ENCODE results near the gene STARD13. TPM values are rescaled to one million over a fixed set of nuclear protein-coding genes. Genes with fewer than 3 reads are reported as not detected.

STARD13 gene
- total RNA-seq, 4 donors from 2014 or later: 9.5 to 33.9 (median 30.3) TPM

DNA sequence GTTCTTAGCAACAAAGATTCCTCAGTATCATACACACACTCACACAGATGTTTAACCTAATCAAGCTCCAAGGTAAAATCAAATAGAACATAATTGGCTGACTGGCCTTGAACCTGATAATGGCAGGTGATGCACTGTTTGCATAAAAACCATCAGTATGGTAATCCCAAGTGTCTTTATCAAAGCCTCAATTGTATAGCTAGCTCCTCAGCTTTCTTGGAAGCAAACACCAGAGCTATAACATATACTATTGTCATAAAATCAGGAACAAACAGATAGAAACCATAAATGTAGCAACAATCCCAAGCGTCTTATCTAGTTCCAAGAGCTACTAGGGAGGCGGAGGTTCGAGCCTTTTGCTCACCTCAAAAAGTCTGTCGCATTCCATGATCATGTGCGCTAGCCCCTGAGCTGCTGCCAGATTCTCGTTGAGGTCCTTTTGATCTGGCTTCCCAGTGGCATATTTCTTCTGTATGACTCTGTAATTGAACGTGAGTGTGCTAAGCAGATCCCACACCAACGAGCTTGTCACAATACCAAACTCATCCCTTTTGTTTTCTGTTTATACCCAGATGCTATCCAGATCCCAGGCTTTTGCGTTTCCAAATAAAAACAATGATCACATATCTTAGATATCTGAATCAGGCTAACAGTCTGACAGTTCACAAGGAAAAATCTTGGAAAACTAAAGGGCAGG, 174.0 kb downstream of the STARD13 start:
- TF ChIP-seq, protein P1, sequence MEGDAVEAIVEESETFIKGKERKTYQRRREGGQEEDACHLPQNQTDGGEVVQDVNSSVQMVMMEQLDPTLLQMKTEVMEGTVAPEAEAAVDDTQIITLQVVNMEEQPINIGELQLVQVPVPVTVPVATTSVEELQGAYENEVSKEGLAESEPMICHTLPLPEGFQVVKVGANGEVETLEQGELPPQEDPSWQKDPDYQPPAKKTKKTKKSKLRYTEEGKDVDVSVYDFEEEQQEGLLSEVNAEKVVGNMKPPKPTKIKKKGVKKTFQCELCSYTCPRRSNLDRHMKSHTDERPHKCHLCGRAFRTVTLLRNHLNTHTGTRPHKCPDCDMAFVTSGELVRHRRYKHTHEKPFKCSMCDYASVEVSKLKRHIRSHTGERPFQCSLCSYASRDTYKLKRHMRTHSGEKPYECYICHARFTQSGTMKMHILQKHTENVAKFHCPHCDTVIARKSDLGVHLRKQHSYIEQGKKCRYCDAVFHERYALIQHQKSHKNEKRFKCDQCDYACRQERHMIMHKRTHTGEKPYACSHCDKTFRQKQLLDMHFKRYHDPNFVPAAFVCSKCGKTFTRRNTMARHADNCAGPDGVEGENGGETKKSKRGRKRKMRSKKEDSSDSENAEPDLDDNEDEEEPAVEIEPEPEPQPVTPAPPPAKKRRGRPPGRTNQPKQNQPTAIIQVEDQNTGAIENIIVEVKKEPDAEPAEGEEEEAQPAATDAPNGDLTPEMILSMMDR (IDR thresholded peaks at IDR 0.05): no peak
- no peak for TF ChIP-seq POLR2A (IDR thresholded peaks at IDR 0.05)
- DNase-seq: no peak
- Histone ChIP-seq H3K27ac (peak overlapping the region in 2 of 4 donors; percentile 48 to 53), H3K4me1 (peaks cover 0 to 34% (median 8%) of the 10 kb centered on the region in 4 donors), H3K36me3 (peaks cover 0 to 33% (median 0%) of the 10 kb centered on the region in 3 donors), H3K4me3 (no peak overlapping the region), H3K9me3 (no peaks in the 10 kb centered on the region), H3K27me3 (no peaks in the 10 kb centered on the region)

DNA sequence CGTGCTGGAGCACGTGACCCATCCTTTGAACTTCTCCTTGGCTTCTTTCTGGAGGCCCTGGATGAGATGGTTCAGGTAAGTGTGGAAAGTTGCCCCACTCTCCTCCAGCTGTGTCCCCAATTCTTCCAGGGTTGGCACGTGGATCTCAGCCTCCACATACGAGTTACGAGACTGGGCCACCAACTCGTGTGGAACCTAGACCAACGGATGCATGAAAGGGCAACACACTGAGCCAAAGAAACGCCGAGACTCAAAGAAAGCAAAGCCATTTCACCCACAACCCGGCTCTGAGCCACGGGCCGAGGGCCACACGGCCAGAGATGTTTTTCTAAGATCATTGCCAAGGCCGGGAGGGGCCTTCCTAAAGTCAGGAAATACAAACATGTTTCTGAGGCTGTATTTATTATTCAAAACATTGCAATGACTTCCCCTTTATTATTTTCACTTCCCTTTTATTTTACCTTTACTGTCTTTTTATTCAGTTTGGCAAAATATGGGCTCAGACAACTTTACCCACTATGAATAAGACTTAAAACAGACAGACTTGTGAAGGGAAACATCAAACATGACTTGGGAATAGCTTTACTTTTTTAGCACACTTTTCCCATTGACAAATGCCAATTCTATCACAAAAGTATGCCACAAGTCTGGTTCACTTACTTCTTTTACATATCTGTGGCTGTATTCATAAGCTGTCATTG, 174.7 kb downstream of the STARD13 start:
- TF ChIP-seq, protein P1 (IDR thresholded peaks at IDR 0.05): no peak
- TF ChIP-seq POLR2A (IDR thresholded peaks at IDR 0.05): no peak
- Histone ChIP-seq H3K27me3 (no peaks in the 10 kb centered on the region), H3K4me3 (no peak overlapping the region), H3K4me1 (peaks cover 0 to 34% (median 8%) of the 10 kb centered on the region in 4 donors), H3K27ac (peak overlapping the region in 3 of 4 donors; percentile 7 to 53 (median 48)), H3K36me3 (peaks cover 0 to 38% (median 0%) of the 10 kb centered on the region in 3 donors), H3K9me3 (no peaks in the 10 kb centered on the region)
- DNase-seq: peak in 2 of 3 donors; percentile 32 to 59

DNA sequence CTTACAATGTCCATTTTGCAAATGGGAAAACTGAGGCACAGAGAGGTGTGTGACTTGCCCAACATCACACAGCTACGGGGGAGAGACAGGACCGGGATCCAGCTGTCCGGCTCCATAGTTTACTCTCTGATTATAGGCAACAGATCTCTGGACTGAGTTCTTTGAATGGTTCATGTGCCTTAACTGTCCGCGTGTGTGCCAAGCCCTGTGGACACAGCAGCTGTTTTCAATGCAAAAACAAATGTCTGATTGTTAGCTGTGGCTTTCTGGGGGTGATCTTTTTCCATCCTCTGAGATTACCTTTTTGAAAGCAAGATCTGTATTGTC, 175.2 kb downstream of the STARD13 start:
- H3K36me3 ChIP-seq: peaks cover 0 to 40% (median 0%) of the 10 kb centered on the region in 3 donors
- no peak overlapping the region for H3K4me3 ChIP-seq
- DNase-seq: no peak
- H3K9me3 ChIP-seq: no peaks in the 10 kb centered on the region
- H3K4me1 ChIP-seq: peaks cover 0 to 34% (median 8%) of the 10 kb centered on the region in 4 donors
- H3K27ac ChIP-seq: peak overlapping the region in 2 of 4 donors; percentile 48 to 53
- H3K27me3 ChIP-seq: no peaks in the 10 kb centered on the region
- TF ChIP-seq, protein P1 (IDR thresholded peaks at IDR 0.05): no peak
- TF ChIP-seq POLR2A (IDR thresholded peaks at IDR 0.05): no peak

DNA sequence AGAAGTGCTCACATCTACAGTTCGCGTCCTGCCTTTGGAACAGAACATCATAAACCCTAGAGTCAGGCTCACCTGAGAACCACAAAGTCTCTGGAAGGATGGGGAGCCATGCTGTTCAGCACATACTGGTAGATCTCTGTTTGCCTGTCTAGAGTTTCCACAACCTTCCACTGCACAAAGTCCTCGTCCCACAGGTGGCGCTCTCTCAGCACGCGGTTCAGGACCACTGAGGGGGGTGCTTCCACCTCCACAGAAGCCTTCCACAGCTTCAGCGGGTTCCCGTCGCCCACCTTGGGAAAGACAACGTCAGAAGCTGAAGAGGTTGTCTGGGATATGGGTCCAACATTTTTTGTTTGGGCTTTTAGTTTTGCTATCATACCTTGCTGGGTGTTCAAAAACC, 175.8 kb downstream of the STARD13 start:
- peaks cover 0 to 40% (median 0%) of the 10 kb centered on the region in 3 donors for H3K36me3 ChIP-seq
- peaks cover 0 to 34% (median 8%) of the 10 kb centered on the region in 4 donors for H3K4me1 ChIP-seq
- no peaks in the 10 kb centered on the region for H3K27me3 ChIP-seq
- no peaks in the 10 kb centered on the region for H3K9me3 ChIP-seq
- TF ChIP-seq, protein P1 (IDR thresholded peaks at IDR 0.05): no peak
- no peak for TF ChIP-seq POLR2A (IDR thresholded peaks at IDR 0.05)
- DNase-seq: no peak
- no peak overlapping the region for H3K4me3 ChIP-seq
- peak overlapping the region in 1 of 4 donors; percentile 53 for H3K27ac ChIP-seq

DNA sequence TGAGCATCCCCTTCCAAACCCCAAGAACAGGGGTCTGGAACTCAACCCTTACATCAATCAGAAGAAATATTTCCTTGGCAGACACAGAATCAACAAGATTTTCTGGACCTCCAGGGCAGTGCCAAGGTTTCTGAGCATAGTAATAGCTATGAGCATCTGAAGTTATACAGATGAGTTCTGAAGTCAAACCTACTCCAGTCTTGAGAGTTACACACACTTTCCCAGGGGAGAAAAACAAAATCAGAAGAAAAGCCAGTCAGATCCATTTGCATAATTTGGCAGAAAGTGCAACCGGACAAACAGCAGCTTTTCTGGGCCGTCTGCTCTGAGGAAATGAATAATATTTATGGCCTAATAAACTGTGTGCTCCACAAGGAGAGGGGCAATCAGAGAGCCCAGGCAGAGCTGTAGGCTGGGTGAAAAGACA, 176.3 kb downstream of the STARD13 start:
- TF ChIP-seq, protein P1 (IDR thresholded peaks at IDR 0.05): no peak
- TF ChIP-seq POLR2A (IDR thresholded peaks at IDR 0.05): no peak
- Histone ChIP-seq H3K27me3 (no peaks in the 10 kb centered on the region), H3K36me3 (peaks cover 0 to 42% (median 0%) of the 10 kb centered on the region in 3 donors), H3K4me1 (peaks cover 0 to 34% (median 8%) of the 10 kb centered on the region in 4 donors), H3K4me3 (no peak overlapping the region), H3K9me3 (no peaks in the 10 kb centered on the region), H3K27ac (peak overlapping the region in 1 of 4 donors; percentile 53)
- DNase-seq: no peak
